ENCODE measurements around the gene HES4. TPM values are rescaled to one million over a fixed set of nuclear protein-coding genes. Genes with fewer than 3 reads are reported as not detected.

HES4 gene, protein sequence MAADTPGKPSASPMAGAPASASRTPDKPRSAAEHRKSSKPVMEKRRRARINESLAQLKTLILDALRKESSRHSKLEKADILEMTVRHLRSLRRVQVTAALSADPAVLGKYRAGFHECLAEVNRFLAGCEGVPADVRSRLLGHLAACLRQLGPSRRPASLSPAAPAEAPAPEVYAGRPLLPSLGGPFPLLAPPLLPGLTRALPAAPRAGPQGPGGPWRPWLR
- 36.7 TPM for total RNA-seq
- long read RNA-seq, transcript HES4-203 (2 exons, 1,038 nt), result minor isoform, 13 of 64 reads
- long read RNA-seq, transcript HES4-202 (3 exons, 1,040 nt), result major isoform, 37 of 64 reads
- long read RNA-seq, transcript HES4-201 (4 exons, 899 nt), result minor isoform, 8 of 64 reads
- long read RNA-seq, partial matches to known transcripts, result 2 of 64 reads
- long read RNA-seq, other reads (novel, unspliced or antisense), result 1 of 64 reads

DNA sequence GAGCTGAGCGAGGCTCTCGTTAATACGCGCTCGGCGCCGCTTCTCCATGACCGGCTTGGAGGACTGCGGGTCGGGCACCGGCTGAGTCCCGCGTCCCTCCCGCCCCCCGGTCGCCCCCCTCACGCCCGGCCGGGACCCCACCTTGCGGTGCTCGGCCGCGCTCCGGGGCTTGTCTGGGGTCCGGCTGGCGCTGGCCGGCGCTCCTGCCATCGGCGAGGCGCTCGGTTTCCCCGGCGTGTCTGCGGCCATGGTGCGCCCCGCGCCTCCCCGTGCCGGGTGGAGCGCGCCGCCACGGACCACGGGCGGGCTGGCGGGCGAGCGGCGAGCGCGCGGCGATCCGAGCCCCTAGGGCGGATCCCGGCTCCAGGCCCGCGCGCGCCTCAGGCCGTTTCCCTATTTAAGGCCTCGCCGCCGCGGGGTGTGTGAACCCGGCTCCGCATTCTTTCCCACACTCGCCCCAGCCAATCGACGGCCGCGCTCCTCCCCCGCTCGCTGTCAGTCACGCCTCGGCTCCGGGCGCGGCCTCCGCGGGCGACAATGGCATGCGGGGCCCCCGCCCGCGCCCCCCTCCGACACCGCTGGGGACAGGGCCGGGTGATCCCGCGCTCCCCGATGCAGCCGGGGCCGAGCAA is at the start of gene HES4:
Gene HES4, minus strand, starts transcription at position 373 of the 632 bp plus-strand sequence. Its CDS starts 124 bp downstream, at position 249.
- intact Hi-C loops (cut with DNase I), result loop anchor here (1.0 kb wide), 1 partner anchor 20 kb away; no protein-coding TSS in a partner anchor
- ATAC-seq, result peak; percentile 83
- peak; percentile 96 for DNase-seq (ENCODE audit: missing footprints)

DNA sequence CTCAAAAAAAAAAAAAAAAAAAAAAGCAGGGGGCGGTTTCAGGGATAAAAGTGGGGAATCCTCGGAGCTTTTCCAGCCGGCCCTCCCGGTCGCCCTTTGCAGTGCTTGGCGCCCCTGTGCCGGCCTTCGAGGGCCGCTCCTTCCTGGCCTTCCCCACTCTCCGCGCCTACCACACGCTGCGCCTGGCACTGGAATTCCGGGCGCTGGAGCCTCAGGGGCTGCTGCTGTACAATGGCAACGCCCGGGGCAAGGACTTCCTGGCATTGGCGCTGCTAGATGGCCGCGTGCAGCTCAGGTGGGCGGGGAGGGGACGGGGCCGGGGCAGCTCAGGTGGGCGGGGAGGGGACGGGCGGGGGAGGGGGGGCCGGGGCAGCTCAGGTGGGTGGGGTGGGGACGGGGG is 48.9 kb upstream of the HES4 start:
- no peak for ATAC-seq
- intact Hi-C loops (cut with DNase I), result no loop called here
- no peak for DNase-seq (ENCODE audit: missing footprints)

DNA sequence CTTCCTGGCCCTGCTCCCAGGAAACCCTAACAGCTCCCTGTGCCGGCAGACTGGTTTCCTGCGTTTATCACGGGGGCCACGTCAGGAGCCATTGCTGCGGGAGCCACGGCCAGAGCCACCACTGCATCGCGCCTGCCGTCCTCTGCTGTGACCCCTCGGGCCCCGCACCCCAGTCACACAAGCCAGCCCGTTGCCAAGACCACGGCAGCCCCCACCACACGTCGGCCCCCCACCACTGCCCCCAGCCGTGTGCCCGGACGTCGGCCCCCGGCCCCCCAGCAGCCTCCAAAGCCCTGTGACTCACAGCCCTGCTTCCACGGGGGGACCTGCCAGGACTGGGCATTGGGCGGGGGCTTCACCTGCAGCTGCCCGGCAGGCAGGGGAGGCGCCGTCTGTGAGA is 48.1 kb upstream of the HES4 start:
- intact Hi-C loops (cut with DNase I), result no loop called here
- ATAC-seq, result no peak
- no peak for DNase-seq (ENCODE audit: missing footprints)

DNA sequence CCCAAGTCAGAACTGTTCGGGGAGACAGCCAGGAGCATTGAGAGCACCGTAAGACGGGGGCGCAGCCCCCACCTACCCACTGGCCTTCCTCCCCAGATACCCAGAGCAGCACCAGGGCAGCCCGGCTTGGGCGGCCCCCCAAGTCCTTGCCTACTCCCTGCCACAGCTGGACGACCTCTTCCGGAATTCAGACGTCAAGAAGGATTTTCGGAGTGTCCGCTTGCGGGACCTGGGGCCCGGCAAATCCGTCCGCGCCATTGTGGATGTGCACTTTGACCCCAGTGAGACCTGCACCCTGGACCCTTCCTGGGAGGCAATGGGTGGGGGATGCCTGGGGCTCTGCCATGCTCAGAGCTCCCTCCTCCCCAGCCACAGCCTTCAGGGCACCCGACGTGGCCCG is 47.5 kb upstream of the HES4 start:
- no peak for ATAC-seq
- intact Hi-C loops (cut with DNase I), result no loop called here

DNA sequence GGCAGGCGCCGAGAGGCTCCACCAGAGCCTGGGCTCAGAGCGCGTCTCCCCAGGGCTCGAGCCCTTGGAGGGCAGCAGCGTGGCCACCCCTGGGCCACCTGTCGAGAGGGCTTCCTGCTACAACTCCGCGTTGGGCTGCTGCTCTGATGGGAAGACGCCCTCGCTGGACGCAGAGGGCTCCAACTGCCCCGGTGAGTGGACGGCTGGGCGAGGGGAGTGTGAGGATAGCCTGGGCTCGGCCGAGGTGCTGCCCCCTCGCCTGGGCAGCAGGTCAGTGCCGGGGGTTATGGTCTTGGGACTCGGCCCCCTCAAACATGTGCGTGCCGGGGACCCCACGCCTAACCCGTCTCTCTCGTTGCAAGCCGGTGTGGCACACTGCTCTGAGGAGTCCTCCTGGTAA is 46.9 kb upstream of the HES4 start:
- intact Hi-C loops (cut with DNase I), result no loop called here
- DNase-seq (ENCODE audit: missing footprints), result no peak
- no peak for ATAC-seq

More for the DNA sequence above, 47.5 kb upstream of the HES4 start:
- no peak for DNase-seq (ENCODE audit: missing footprints)

DNA sequence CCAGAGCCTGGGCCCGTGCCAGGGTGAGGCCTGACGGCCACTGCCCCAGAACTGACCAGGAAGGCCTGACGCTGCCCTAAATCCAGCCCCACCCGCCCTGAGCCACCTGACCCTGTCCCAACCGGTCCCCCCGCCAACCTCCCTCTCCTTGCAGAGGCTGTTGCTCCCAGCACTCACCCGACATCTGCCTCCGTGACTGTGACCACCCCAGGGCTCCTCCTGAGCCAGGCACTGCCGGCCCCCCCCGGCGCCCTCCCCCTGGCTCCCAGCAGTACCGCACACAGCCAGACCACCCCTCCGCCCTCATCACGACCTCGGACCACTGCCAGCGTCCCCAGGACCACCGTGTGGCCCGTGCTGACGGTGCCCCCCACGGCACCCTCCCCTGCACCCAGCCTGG is 46.3 kb upstream of the HES4 start:
- DNase-seq (ENCODE audit: missing footprints) (no peak), ATAC-seq (no peak)
- intact Hi-C loops (cut with DNase I), result no loop called here

DNA sequence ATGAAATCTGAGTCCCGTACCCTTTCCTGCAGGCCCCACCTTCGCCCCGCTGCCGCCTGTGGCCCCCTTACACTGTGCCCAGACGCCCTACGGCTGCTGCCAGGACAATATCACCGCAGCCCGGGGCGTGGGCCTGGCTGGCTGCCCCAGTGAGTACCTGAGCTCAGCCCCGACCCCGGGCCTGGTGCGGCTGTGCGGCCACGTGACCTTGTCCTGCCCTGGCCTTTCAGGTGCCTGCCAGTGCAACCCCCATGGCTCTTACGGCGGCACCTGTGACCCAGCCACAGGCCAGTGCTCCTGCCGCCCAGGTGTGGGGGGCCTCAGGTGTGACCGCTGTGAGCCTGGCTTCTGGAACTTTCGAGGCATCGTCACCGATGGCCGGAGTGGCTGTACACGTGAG is 45.2 kb upstream of the HES4 start:
- DNase-seq (ENCODE audit: missing footprints), result no peak
- intact Hi-C loops (cut with DNase I), result no loop called here
- ATAC-seq, result no peak

DNA sequence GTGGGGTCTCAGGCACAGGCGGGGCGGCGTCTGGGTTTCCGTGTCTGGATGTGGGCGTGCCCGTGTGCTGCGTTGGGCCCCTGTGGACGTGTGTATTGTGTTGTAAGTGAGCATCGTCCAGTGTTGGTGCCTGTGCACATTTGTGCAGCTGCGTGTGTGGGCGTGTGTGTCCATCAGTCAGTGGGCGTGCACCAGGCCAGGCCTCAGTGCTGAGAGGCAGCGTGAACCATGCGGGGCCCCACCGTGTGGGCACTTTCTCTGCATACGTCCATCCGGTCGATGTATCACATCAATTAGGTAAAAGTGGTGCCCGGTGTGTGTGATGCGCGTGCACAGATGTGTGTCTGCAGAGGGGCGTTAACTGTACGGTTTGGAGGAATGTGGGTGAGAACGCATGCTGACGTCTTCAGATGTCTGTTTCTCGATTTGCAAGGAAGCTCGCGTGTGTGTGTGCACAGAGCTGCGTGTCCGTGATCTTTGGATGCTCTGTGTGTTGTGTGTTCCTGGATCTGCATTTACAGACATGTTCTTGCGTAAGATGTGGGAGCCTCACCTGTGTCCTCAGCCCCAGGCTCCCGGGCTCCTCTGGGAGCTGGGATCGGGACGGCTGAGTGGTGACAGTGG is 44.7 kb upstream of the HES4 start:
- intact Hi-C loops (cut with DNase I), result no loop called here
- DNase-seq (ENCODE audit: missing footprints) (no peak), ATAC-seq (no peak)

DNA sequence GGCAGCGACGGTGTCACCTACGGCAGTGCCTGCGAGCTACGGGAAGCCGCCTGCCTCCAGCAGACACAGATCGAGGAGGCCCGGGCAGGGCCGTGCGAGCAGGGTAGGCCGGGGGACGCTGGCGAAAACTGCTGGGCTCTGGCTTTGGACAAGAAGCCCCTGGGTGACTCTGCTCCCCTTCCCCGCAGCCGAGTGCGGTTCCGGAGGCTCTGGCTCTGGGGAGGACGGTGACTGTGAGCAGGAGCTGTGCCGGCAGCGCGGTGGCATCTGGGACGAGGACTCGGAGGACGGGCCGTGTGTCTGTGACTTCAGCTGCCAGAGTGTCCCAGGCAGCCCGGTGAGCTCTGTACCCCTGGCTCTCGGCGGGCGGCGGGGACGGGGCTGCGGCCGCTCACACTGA is 44.0 kb upstream of the HES4 start:
- ATAC-seq (no peak), DNase-seq (ENCODE audit: missing footprints) (no peak)
- intact Hi-C loops (cut with DNase I), result no loop called here

DNA sequence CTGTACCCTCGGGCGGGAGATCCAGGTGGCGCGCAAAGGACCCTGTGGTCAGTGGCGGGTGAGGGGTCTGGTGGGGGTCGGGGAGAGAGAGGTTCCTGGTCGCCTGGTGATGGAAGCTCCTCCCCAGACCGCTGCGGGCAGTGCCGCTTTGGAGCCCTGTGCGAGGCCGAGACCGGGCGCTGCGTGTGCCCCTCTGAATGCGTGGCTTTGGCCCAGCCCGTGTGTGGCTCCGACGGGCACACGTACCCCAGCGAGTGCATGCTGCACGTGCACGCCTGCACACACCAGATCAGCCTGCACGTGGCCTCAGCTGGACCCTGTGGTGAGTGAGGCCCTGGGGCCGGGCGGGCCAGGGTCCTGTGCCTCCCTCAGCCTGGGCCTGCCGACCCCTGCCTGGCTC is 43.5 kb upstream of the HES4 start:
- no peak for ATAC-seq
- intact Hi-C loops (cut with DNase I), result no loop called here

DNA sequence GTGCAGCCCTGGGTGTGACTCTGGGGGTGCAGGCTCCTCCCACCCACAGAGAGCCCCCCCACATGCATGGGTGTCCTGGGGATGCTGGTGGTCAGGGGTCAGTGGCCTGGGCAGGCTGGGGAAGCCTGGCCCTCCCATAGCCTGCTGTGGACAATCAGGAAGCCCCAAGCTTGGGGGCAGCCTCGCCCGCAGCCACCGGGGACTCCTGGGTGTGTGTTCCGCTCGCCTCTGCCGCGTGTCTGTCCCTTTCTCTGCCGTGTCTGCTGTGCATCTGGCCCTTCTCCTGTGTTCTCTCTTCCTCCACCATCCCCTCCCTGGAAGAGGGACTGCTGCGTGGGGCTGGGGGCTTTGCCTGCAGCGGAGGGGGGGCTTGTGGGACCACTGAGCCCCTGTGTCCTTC is 42.9 kb upstream of the HES4 start:
- no peak for ATAC-seq
- intact Hi-C loops (cut with DNase I), result no loop called here
- DNase-seq (ENCODE audit: missing footprints), result no peak

More for the DNA sequence above, 43.5 kb upstream of the HES4 start:
- DNase-seq (ENCODE audit: missing footprints), result no peak

DNA sequence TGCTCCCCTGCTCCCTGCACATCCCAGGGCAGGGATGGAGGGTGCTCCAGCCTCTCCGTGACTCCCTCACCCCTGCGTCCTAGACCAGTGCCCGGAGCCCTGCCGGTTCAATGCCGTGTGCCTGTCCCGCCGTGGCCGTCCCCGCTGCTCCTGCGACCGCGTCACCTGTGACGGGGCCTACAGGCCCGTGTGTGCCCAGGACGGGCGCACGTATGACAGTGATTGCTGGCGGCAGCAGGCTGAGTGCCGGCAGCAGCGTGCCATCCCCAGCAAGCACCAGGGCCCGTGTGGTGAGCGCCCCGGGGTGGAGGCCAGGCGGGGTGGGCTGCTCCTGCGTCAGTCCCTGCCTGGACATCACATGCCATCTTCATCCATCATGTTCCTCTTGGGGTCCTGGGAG is 42.0 kb upstream of the HES4 start:
- intact Hi-C loops (cut with DNase I), result no loop called here

DNA sequence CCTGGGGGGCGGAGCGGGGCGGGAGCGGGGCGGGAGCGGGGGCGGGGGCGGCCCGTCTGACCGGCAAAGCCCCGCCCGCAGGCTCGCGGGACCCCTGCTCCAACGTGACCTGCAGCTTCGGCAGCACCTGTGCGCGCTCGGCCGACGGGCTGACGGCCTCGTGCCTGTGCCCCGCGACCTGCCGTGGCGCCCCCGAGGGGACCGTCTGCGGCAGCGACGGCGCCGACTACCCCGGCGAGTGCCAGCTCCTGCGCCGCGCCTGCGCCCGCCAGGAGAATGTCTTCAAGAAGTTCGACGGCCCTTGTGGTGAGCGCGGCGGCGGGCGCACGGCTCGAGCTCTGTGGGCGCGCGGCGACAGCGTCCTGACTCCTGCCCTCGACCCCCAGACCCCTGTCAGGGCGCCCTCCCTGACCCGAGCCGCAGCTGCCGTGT is 41.2 kb upstream of the HES4 start:
- ATAC-seq (no peak), DNase-seq (ENCODE audit: missing footprints) (no peak)
- intact Hi-C loops (cut with DNase I), result no loop called here

More for the DNA sequence above, 42.0 kb upstream of the HES4 start:
- ATAC-seq (no peak), DNase-seq (ENCODE audit: missing footprints) (no peak)

DNA sequence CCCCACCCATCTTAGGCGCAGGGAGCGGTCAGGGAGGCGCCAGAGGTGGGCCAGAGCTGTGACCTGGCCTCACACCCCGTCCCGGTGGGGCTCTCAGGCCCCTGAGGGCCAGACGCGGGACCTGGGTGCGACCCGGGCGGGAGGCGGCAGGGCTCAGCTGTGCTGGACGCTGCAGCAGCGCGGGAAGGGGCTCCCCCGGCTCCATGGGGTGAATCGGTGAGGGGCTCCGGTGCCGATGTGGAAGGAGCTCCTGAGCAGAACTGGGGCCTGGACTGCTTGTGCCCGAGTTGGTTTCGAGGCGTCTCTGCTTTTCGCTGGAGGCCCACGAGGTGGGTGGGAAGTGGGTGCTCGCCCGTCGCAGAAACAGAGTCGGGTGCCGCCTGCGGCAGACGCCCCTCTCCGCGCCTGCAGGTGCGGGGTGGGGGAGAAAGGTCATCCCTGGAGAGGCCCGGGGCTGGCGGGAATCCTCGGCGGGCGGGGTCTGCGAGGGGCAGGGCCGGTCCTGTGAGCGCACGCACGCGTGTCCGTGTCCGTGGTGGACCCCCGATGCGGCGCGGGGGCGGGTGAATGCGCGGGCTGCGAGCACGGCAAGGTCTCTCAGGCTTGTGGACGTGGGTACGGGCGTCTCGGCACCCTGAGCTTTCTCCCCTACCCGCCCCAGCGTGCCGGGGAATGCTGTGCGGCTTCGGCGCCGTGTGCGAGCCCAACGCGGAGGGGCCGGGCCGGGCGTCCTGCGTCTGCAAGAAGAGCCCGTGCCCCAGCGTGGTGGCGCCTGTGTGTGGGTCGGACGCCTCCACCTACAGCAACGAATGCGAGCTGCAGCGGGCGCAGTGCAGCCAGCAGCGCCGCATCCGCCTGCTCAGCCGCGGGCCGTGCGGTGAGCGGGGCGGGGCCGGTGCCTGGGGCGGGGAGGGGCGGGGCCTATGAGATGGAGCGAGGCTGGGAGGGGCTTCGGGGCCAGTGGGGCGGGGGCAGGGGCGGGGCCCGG is 40.4 kb upstream of the HES4 start:
- intact Hi-C loops (cut with DNase I), result no loop called here
- DNase-seq (ENCODE audit: missing footprints) (peak; percentile 88), ATAC-seq (peak; percentile 78)

DNA sequence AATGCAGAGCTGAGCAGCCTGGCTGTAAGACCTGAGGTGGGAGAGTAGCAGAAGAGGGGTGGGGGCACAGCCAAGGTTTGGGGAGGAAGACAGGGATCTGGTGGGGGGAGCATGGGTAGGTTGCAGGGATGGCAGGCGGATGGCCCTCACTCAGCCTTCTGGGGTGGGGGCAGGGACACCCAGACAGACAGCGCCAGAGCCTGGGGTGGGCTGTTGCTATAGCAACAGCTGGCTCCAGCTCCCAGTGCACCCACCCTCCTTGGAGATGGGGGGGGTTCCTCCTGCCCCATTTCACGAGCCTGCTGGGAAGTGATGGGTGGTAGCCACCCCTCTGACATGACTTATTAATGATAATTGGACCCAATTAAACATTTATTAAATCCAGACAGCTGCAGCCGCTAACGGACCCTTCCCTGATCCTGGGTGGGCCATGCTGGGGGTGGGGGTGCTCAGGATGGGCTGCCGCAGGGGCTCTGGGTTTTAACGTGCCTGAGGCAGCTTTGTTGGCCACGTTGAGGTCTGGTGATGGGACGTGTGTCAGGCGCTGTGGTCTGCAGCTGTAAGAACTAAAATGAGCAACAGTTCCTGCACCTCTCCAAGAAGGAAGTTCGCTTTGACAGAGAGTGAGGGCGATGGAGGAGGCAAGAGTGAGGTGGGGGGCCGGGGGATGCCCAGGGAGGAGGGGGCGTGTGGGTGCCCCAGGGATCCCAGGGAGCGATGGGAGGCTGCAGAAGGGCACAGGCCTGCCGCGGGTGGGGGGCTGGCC is 39.4 kb upstream of the HES4 start:
- intact Hi-C loops (cut with DNase I), result no loop called here
- no peak for DNase-seq (ENCODE audit: missing footprints)
- ATAC-seq, result no peak

DNA sequence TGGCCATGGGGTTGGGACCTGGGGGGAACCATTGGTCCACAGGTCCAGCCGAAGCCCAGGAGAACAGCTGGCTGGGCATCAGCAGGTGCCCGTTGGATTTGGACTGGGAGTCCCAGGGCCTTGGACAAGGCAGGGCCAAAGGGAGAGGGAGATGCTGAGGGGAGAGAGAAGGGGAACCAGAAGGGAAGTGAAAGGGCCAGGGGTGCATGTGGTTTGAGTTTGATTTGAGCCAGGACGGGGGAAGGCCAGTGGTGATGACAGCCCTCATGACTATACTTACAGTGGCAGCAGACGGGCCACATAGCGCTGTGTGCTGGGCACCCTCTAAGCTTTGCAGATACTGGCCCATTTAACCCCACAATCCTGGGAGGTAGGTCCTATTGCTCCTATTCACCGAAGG is 38.8 kb upstream of the HES4 start:
- intact Hi-C loops (cut with DNase I), result no loop called here
- DNase-seq (ENCODE audit: missing footprints) (no peak), ATAC-seq (no peak)

DNA sequence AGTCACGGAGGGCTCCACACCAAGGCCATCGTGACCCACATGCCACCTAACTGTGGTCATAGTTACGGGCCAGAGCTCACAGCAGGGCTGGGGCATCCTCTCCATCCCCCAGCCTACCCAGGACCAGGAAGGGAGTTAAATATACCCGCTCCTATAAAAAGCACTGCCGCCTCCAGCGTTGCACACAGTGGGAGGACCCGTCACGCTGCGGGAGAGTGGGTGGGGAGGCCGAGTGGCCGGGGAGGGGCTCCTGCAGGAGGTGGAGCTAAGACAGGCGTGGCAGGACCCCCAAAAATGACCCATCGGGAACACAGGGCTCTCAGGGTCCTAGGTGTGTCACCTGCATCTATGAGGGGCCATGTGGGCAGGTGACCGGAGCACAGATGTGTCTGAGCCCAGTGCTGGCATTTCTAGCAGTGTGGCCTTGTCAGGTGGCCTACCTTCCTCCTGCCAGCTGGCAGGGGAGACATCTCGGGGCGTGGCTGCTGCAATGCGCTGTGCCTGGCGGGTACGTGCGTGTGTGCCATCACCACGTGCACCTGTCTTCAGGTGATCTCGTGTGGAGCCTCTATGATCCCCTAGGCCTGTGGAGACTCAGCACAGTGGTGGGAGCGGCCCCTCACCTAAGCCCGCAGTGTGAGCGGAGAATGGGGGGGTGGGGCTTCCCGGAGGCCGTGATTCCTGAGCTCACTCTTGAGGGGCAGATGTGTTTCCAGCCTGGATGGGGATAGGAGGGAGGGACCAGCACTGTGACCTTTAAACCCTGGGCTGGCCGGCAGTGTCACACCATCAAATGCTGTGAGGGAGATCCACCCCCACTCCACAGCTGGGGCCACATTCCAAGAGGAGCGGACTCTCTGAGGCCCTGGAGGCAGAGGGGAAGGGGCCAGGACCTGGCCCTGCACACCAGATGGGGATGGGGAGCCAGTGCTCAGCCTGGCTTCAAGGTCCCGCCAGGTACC is 37.8 kb upstream of the HES4 start:
- no peak for ATAC-seq
- DNase-seq (ENCODE audit: missing footprints), result no peak
- intact Hi-C loops (cut with DNase I), result no loop called here

Data from Right ventricle myocardium inferior (tissue), 1 donor.